Measurements from ENCODE around the gene TACR2. TPM values are rescaled to one million over a fixed set of nuclear protein-coding genes. Genes with fewer than 3 reads are reported as not detected.

Gene TACR2
- total RNA-seq, 2 experiments from 2014 or later, result not detected

DNA sequence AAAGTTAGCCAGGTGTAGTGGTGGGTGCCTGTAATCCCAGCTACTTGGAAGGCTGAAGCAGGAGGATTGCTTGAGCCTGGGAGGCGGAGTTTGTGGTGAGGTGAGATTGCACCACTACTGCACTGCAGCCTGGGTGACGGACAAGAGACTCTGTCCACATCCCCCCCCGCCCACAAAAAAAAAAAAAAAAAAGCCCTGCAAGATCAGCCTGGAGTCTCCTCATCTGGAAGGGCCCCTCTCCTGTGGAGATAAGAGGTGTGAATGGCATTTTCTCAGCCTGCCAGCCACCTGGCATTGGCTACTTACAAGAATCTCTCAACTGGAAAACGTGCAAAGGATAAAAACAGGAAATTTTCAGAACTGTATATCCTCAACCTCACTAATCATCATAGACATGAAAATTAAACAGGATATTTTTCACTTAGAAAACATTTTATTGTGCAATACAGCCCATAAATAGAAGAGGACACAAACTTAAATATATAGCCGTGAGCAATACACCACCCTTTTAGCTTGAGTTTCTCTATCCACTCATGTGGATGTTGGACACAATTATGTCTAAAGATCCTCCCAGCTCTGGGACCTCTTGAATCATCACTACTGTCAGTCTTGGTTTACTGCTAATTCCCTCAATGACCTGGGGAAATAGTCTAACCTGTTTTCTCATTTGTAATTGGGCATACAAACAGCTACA is 23.2 kb upstream of the TACR2 start:
- POLR2A ChIA-PET, result no interaction called here
- ATAC-seq (ENCODE audit: low read depth) (no peak), DNase-seq (no peak)
- Mint-ChIP-seq H3K27me3 (peaks cover 15% of the 10 kb centered on the region), H3K36me3 (no peaks in the 10 kb centered on the region), H3K27ac (no peak overlapping the region), H3K4me3 (no peak overlapping the region), H3K9me3 (no peaks in the 10 kb centered on the region), H3K4me1 (no peaks in the 10 kb centered on the region)

DNA sequence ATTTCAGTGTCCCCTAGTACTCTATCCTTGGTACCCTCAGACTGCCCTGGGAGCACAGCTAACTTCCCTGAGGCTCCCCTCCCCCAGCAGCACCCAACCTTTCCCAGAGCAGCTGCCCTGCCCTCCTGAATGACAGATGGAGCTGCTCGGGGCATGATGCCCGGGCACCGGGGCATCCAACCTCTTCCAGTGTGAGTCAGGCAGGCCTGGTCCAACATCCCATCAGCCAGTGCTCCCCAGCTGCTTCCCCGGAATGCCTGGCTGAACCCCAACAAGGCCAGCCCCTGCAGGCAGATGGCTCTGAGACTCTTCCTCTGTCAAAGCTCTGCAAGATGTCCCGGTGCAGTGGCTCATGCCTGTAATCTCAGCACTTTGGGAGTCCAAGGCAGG is 22.6 kb upstream of the TACR2 start:
- POLR2A ChIA-PET, result no interaction called here
- Mint-ChIP-seq H3K27ac (no peak overlapping the region), H3K4me1 (no peaks in the 10 kb centered on the region), H3K4me3 (no peak overlapping the region), H3K9me3 (no peaks in the 10 kb centered on the region), H3K27me3 (peaks cover 14% of the 10 kb centered on the region), H3K36me3 (no peaks in the 10 kb centered on the region)
- DNase-seq (no peak), ATAC-seq (ENCODE audit: low read depth) (no peak)

DNA sequence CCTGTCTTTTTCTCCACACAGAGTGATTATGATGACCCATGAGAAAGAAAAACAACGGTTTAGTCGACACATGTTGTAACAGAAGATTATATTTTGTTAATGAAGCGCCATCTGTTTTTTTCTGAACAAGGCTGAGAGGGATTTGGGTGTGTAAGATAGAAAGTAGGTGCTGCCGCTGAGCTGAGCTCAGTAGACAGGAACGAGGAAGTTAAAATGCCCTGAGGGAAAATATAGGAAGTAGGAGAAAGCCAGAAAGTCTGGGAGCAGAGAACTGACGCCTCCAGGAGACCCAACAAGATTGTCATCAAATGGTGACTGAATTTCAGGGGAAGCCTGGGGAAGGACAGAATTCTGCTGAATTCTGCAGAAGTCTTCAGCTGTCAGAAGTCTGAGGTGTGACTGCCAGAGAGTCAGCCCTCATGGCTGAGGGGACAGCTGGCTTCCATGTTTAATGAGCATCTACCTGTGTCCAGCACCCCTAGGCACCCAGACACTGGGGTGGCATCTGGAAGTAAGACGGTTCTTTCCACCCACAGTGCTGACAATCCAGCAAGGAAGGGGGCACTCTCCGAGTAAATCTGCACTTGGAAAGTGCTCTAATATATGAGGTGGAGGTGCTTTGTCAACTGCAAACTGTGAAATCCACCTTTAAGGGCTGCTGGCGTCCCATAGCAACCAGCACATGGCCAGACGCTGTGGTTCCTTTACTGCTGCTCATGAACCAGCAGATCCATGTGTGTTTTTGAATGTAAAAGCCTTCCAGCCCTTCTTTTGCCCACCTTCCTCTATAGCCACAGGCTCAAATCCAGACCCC is 22.0 kb upstream of the TACR2 start:
- Mint-ChIP-seq H3K27ac (no peak overlapping the region), H3K4me1 (no peaks in the 10 kb centered on the region), H3K9me3 (no peaks in the 10 kb centered on the region), H3K27me3 (peaks cover 14% of the 10 kb centered on the region), H3K36me3 (no peaks in the 10 kb centered on the region), H3K4me3 (no peak overlapping the region)
- POLR2A ChIA-PET, result no interaction called here
- no peak for ATAC-seq (ENCODE audit: low read depth)
- DNase-seq, result no peak

GRCh38 chr10:69437321-69438259 is 20.9 kb upstream of the TACR2 start:
- Mint-ChIP-seq H3K4me1 (no peaks in the 10 kb centered on the region), H3K27me3 (peaks cover 10% of the 10 kb centered on the region), H3K36me3 (no peaks in the 10 kb centered on the region), H3K4me3 (no peak overlapping the region), H3K27ac (no peak overlapping the region), H3K9me3 (no peaks in the 10 kb centered on the region)
- DNase-seq (no peak), ATAC-seq (ENCODE audit: low read depth) (no peak)
- POLR2A ChIA-PET, result no interaction called here

DNA sequence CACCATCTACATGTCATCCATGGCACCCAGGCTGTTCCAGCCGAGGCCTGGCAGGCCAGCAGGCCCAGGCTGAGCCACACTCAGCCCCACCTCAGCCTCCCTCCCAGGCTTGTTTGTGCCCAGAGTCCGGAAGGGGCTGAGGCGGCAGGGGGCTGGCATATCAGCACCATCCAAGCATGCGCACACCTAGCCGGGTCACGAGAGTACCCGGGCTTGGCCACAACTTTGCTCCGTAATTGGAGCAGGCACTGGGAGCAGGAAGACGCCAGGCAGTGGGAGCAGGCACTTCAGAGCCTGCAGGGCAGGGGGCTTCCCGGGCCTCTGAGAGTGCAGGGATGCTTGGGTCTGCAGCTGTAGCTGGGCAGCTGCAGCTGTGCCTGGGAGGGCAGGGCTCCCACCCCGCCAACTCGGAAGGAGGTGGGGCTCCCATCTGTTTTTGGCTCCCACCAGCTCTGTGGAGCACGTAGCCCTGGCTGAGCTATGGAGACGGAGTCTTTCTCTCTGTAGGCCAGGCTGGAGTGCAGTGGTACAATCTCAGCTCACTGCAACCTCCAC is 19.3 kb upstream of the TACR2 start:
- ATAC-seq (ENCODE audit: low read depth) (no peak), DNase-seq (peak; percentile 21)
- no peak overlapping the region for H3K27ac Mint-ChIP-seq
- H3K27me3 Mint-ChIP-seq, result peaks cover 10% of the 10 kb centered on the region
- no peak overlapping the region for H3K4me3 Mint-ChIP-seq
- no peaks in the 10 kb centered on the region for H3K9me3 Mint-ChIP-seq
- POLR2A ChIA-PET, result interaction anchor here (1.2 kb wide), 1 partner anchor 11 kb away, joined by 3 read pairs; no protein-coding TSS in a partner anchor
- no peaks in the 10 kb centered on the region for H3K36me3 Mint-ChIP-seq
- no peaks in the 10 kb centered on the region for H3K4me1 Mint-ChIP-seq

GRCh38 chr10:69434926-69435325 is 18.2 kb upstream of the TACR2 start:
- peaks cover 10% of the 10 kb centered on the region for H3K27me3 Mint-ChIP-seq
- H3K9me3 Mint-ChIP-seq, result no peaks in the 10 kb centered on the region
- no peak overlapping the region for H3K4me3 Mint-ChIP-seq
- DNase-seq (peak; percentile 17), ATAC-seq (ENCODE audit: low read depth) (no peak)
- no peaks in the 10 kb centered on the region for H3K36me3 Mint-ChIP-seq
- POLR2A ChIA-PET, result no interaction called here
- no peak overlapping the region for H3K27ac Mint-ChIP-seq
- H3K4me1 Mint-ChIP-seq, result no peaks in the 10 kb centered on the region

GRCh38 chr10:69434169-69434568 is 17.5 kb upstream of the TACR2 start:
- DNase-seq (no peak), ATAC-seq (ENCODE audit: low read depth) (no peak)
- Mint-ChIP-seq H3K4me3 (no peak overlapping the region), H3K36me3 (no peaks in the 10 kb centered on the region), H3K9me3 (no peaks in the 10 kb centered on the region), H3K27me3 (peaks cover 8% of the 10 kb centered on the region), H3K4me1 (no peaks in the 10 kb centered on the region), H3K27ac (no peak overlapping the region)
- POLR2A ChIA-PET, result no interaction called here

GRCh38 chr10:69428165-69428564 is 11.4 kb upstream of the TACR2 start:
- ATAC-seq (ENCODE audit: low read depth) (no peak), DNase-seq (peak; percentile 22)
- Mint-ChIP-seq H3K36me3 (peaks cover 1% of the 10 kb centered on the region), H3K9me3 (no peaks in the 10 kb centered on the region), H3K4me1 (peaks cover 36% of the 10 kb centered on the region), H3K4me3 (no peak overlapping the region), H3K27me3 (no peaks in the 10 kb centered on the region), H3K27ac (no peak overlapping the region)
- POLR2A ChIA-PET, result interaction anchor here (0.7 to 1.1 kb wide), 2 partner anchors 73 to 79 kb away, joined by 4 read pairs; no protein-coding TSS in a partner anchor

DNA sequence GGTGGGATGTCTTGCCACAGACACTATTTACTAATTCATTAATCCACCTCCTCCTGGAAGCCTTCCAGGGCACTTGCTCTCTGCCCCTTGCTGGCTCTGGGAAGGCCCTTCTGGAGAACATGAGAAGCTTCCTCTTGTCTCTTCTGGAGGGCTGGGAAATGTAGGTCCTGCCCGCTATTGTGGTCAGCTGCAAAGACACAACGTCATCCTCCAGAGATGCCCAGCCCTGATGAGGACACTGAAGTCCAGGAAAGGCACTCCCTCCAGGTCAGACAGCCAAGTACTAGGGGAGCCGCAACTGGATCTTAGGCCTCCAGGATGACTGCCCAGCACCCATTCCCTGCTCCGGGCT is 9.6 kb upstream of the TACR2 start:
- DNase-seq (peak; percentile 15), ATAC-seq (ENCODE audit: low read depth) (no peak)
- Mint-ChIP-seq H3K4me3 (no peak overlapping the region), H3K27me3 (no peaks in the 10 kb centered on the region), H3K36me3 (peaks cover 1% of the 10 kb centered on the region), H3K9me3 (no peaks in the 10 kb centered on the region), H3K27ac (no peak overlapping the region), H3K4me1 (peaks cover 36% of the 10 kb centered on the region)
- POLR2A ChIA-PET, result interaction anchor here (1.2 kb wide), 1 partner anchor 82 kb away, joined by 4 read pairs; no protein-coding TSS in a partner anchor

GRCh38 chr10:69425511-69426298 is 9.0 kb upstream of the TACR2 start:
- Mint-ChIP-seq H3K27ac (peak overlapping the region; percentile 2), H3K9me3 (no peaks in the 10 kb centered on the region), H3K4me3 (no peak overlapping the region), H3K27me3 (no peaks in the 10 kb centered on the region), H3K36me3 (peaks cover 1% of the 10 kb centered on the region), H3K4me1 (peaks cover 36% of the 10 kb centered on the region)
- POLR2A ChIA-PET, result no interaction called here
- DNase-seq, result peak; percentile 29
- ATAC-seq (ENCODE audit: low read depth), result peak; percentile 59

DNA sequence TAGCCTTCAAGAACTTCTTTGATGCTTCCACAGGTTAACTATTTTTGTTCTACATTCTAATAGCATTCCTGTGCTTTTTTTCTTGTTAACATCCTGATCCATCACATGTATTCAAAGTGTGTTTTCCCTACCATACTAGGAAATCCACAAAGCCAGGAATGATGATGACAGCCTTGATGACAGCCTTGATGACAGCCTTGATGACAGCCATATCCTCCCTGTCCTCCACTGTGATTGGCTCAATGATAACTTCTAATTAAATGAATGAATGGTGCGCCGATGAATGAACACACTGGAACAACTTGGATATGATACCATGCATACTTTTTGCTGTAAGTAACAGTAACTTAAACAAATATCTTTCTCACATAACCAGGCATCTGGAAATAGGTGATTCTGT is 8.3 kb upstream of the TACR2 start:
- H3K36me3 Mint-ChIP-seq, result peaks cover 1% of the 10 kb centered on the region
- DNase-seq (no peak), ATAC-seq (ENCODE audit: low read depth) (no peak)
- no peaks in the 10 kb centered on the region for H3K27me3 Mint-ChIP-seq
- H3K4me1 Mint-ChIP-seq, result peaks cover 36% of the 10 kb centered on the region
- H3K4me3 Mint-ChIP-seq, result no peak overlapping the region
- H3K9me3 Mint-ChIP-seq, result no peaks in the 10 kb centered on the region
- POLR2A ChIA-PET, result no interaction called here
- no peak overlapping the region for H3K27ac Mint-ChIP-seq

DNA sequence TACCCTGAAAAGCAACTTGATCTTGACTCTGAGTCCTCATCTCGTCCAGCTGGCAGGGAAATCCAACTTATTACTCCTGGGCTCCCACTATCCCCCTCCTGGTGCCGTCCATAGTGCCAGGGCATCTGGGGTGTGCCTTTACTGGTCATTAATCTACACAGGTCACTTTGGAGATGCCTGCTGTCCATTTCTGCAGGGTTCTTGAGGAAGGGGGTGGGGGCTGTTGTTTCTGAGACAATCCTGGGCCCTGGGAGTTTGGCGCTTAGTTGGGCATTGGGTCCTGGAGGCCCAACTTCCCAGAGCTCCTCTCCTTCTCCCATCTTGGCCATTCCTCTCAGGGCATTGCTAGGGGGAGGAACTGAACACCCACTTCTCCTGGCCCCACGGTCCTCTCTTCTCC is 6.0 kb upstream of the TACR2 start:
- Mint-ChIP-seq H3K4me1 (peaks cover 33% of the 10 kb centered on the region), H3K27me3 (no peaks in the 10 kb centered on the region), H3K9me3 (no peaks in the 10 kb centered on the region), H3K27ac (no peak overlapping the region), H3K36me3 (peaks cover 1% of the 10 kb centered on the region), H3K4me3 (no peak overlapping the region)
- ATAC-seq (ENCODE audit: low read depth), result no peak
- DNase-seq, result peak; percentile 12
- POLR2A ChIA-PET, result no interaction called here

All from activated naive CD8-positive, alpha-beta T cell treated with anti-CD3 and anti-CD28 coated beads, Interleukin-2, amount 10 ng/mL, durations not matched to agents 7 days and 5 days (primary cell).